Iris pigment epithelial cell (primary cell): ENCODE results near the gene RIPK4.
A peak's percentile ranks its signal among the peaks of the same experiment; 100 is the strongest.
"Not testable (repeated sequence)": the region's sequence is repeated elsewhere in the genome, so short reads cannot be mapped to it uniquely, and the experiment has no call there.

Experiments used
- DNase-seq: peaks from one replicate; pipeline ENCODE4 v3.0.0-alpha.2; 2011; ENCODE audit warnings: low read depth

The RIPK4 gene

GRCh38 chr21:41795726-41796125 lies 28.9 kb upstream of the RIPK4 start:
- no peak for DNase-seq

GRCh38 chr21:41794600-41794999 lies 27.7 kb upstream of the RIPK4 start:
- DNase-seq = no peak

GRCh38 chr21:41792711-41793110 lies 25.9 kb upstream of the RIPK4 start:
- no peak for DNase-seq

GRCh38 chr21:41786509-41786987 lies 19.7 kb upstream of the RIPK4 start:
- DNase-seq = no peak

GRCh38 chr21:41785262-41785661 lies 18.4 kb upstream of the RIPK4 start:
- not testable (repeated sequence) for DNase-seq

GRCh38 chr21:41784456-41785102 lies 17.7 kb upstream of the RIPK4 start:
- no peak for DNase-seq

GRCh38 chr21:41783476-41784180 lies 16.8 kb upstream of the RIPK4 start:
- DNase-seq = peak; percentile 30

- DNase-seq = no peak
These were observed 14.2 kb upstream of the RIPK4 start for GRCh38 chr21:41781050-41781410.

- DNase-seq = no peak
These were observed 13.6 kb upstream of the RIPK4 start for GRCh38 chr21:41780337-41781049.

GRCh38 chr21:41779659-41780058 lies 12.8 kb upstream of the RIPK4 start:
- DNase-seq = no peak

- DNase-seq = no peak
These were observed 12.2 kb upstream of the RIPK4 start for GRCh38 chr21:41778930-41779600.

- peak; percentile 78 for DNase-seq
These were observed 11.3 kb upstream of the RIPK4 start for GRCh38 chr21:41777951-41778815.

GRCh38 chr21:41776778-41777177 lies 9.9 kb upstream of the RIPK4 start:
- no peak for DNase-seq

- no peak for DNase-seq
These were observed 8.3 kb upstream of the RIPK4 start for GRCh38 chr21:41775149-41775472.

- DNase-seq = no peak
These were observed 7.8 kb upstream of the RIPK4 start for GRCh38 chr21:41774467-41775148.

GRCh38 chr21:41772351-41773080 lies 5.7 kb upstream of the RIPK4 start:
- DNase-seq = no peak

GRCh38 chr21:41771625-41771945 lies 4.7 kb upstream of the RIPK4 start:
- no peak for DNase-seq

- DNase-seq = no peak
These were observed 4.2 kb upstream of the RIPK4 start for GRCh38 chr21:41770901-41771624.

- no peak for DNase-seq
These were observed 3.1 kb upstream of the RIPK4 start for GRCh38 chr21:41769933-41770332.

- DNase-seq = no peak
These were observed 2.7 kb upstream of the RIPK4 start for GRCh38 chr21:41769521-41769920.
